Karpas-422 (cell line): Measurements from ENCODE around the gene LALBA. TPM values are rescaled to one million over a fixed set of nuclear protein-coding genes. Genes with fewer than 3 reads are reported as not detected.
"Not testable (repeated sequence)": the region's sequence is repeated elsewhere in the genome, so short reads cannot be mapped to it uniquely, and the experiment has no call there.

Source experiments
- DNase-seq: peaks from one replicate; pipeline ENCODE4 v3.0.0-alpha.2; 2015
- H2AFZ ChIP-seq: fragments of 200-600 bp; sonication (generic); 2 replicates; pipeline ENCODE4 v1.6.1; 2014; ENCODE audit warnings: antibody characterized with exemption, low read length, mixed read lengths
- H3K27ac ChIP-seq: fragments of 200-600 bp; sonication (generic); 2 replicates; pipeline ENCODE4 v1.5.1; 2014; ENCODE audit warnings: mild to moderate bottlenecking, low read length, moderate library complexity
- H3K27me3 ChIP-seq: fragments of 200-600 bp; sonication (generic); 2 replicates; pipeline ENCODE4 v1.6.1; 2014; ENCODE audit warnings: low read length, mixed read lengths
- H3K36me3 ChIP-seq: fragments of 200-600 bp; sonication (generic); 2 replicates; pipeline ENCODE4 v1.6.1; 2014; ENCODE audit warnings: low read length, mixed read lengths; ENCODE audit not compliant: insufficient read depth
- H3K4me1 ChIP-seq: fragments of 200-600 bp; sonication (generic); 2 replicates; pipeline ENCODE4 v1.6.1; 2014; ENCODE audit warnings: mild to moderate bottlenecking, low read length, mixed read lengths
- H3K4me2 ChIP-seq: fragments of 200-600 bp; sonication (generic); 2 replicates; pipeline ENCODE4 v1.6.1; 2014; ENCODE audit warnings: low read length, low read depth, mild to moderate bottlenecking; ENCODE audit not compliant: poor library complexity, severe bottlenecking
- H3K4me3 ChIP-seq: fragments of 200-600 bp; sonication (generic); 2 replicates; pipeline ENCODE4 v1.5.1; 2014; ENCODE audit warnings: mild to moderate bottlenecking, antibody characterized with exemption, low read length, mixed read lengths
- H3K79me2 ChIP-seq: fragments of 200-600 bp; sonication (generic); 2 replicates; pipeline ENCODE4 v1.6.1; 2014; ENCODE audit warnings: mild to moderate bottlenecking, low read length, mixed read lengths
- H3K9ac ChIP-seq: fragments of 200-600 bp; sonication (generic); 2 replicates; pipeline ENCODE4 v1.6.0; 2014; ENCODE audit warnings: low read length
- H3K9me2 ChIP-seq: fragments of 200-600 bp; sonication (generic), shearing (Covaris generic); replicated peaks from 2 replicates; pipeline ENCODE4 v1.6.0; 2014; ENCODE audit warnings: mild to moderate bottlenecking, low read length, moderate library complexity; ENCODE audit not compliant: insufficient read depth
- H3K9me3 ChIP-seq: fragments of 300-700, 200-600 bp; sonication (generic); 2 replicates; pipeline ENCODE4 v1.6.1; 2014; ENCODE audit warnings: low read length, mixed read lengths
- H4K20me1 ChIP-seq: fragments of 200-600 bp; sonication (generic); 2 replicates; pipeline ENCODE4 v1.6.1; 2014; ENCODE audit warnings: mild to moderate bottlenecking, antibody characterized with exemption, low read length, low read depth; ENCODE audit not compliant: insufficient read depth
- total RNA-seq: library from RNA; depleted of rRNA; stranded (reverse); fragments of >200 nt; shearing (Covaris generic); gene quantifications from 2 replicates; pipeline ENCODE4 v1.2.3, GENCODE V29; 2014; ENCODE audit warnings: low replicate concordance

The LALBA gene
- total RNA-seq, 1 experiment from 2014 or later = not detected

- H3K4me3 ChIP-seq, H3K79me2 ChIP-seq, H3K4me1 ChIP-seq: not testable (repeated sequence)
Measured at GRCh38 chr12:48547012-48547411, 22.8 kb downstream of the LALBA start.

GRCh38 chr12:48545833-48546469, 23.9 kb downstream of the LALBA start:
- no peaks in the 10 kb centered on the region for H3K79me2 ChIP-seq
- H4K20me1 ChIP-seq = no peaks in the 10 kb centered on the region
- no peaks in the 10 kb centered on the region for H3K9me2 ChIP-seq
- DNase-seq = no peak
- no peaks in the 10 kb centered on the region for H3K9me3 ChIP-seq
- no peak overlapping the region for H3K9ac ChIP-seq
- no peak overlapping the region for H3K4me3 ChIP-seq
- no peak overlapping the region for H2AFZ ChIP-seq
- H3K27me3 ChIP-seq = no peaks in the 10 kb centered on the region
- no peaks in the 10 kb centered on the region for H3K36me3 ChIP-seq
- H3K4me2 ChIP-seq = no peak overlapping the region
- H3K27ac ChIP-seq = no peak overlapping the region
- no peaks in the 10 kb centered on the region for H3K4me1 ChIP-seq

More at GRCh38 chr12:48547012-48547411, 22.8 kb downstream of the LALBA start:
- DNase-seq, H4K20me1 ChIP-seq, H3K27ac ChIP-seq, H3K36me3 ChIP-seq, H3K27me3 ChIP-seq, H3K9me3 ChIP-seq, H3K9ac ChIP-seq, H2AFZ ChIP-seq, H3K9me2 ChIP-seq, H3K4me2 ChIP-seq: not testable (repeated sequence)

GRCh38 chr12:48542300-48542928, 27.4 kb downstream of the LALBA start:
- DNase-seq = peak; percentile 69
- Histone ChIP-seq H3K36me3 (no peaks in the 10 kb centered on the region), H3K9me2 (no peaks in the 10 kb centered on the region), H3K4me2 (no peak overlapping the region), H4K20me1 (no peaks in the 10 kb centered on the region), H3K9me3 (no peaks in the 10 kb centered on the region), H3K4me1 (no peaks in the 10 kb centered on the region), H3K27me3 (no peaks in the 10 kb centered on the region), H3K9ac (no peak overlapping the region), H3K79me2 (no peaks in the 10 kb centered on the region), H3K4me3 (no peak overlapping the region), H3K27ac (no peak overlapping the region), H2AFZ (no peak overlapping the region)

- H3K36me3 ChIP-seq = no peaks in the 10 kb centered on the region
- DNase-seq = no peak
- H3K9me3 ChIP-seq = no peaks in the 10 kb centered on the region
- peaks cover 4% of the 10 kb centered on the region; the same call in 1 of the 2 replicates for H3K4me1 ChIP-seq
- H4K20me1 ChIP-seq = no peaks in the 10 kb centered on the region
- no peak overlapping the region for H3K4me3 ChIP-seq
- H3K27me3 ChIP-seq = no peaks in the 10 kb centered on the region
- no peak overlapping the region for H3K9ac ChIP-seq
- H3K79me2 ChIP-seq = no peaks in the 10 kb centered on the region
- H3K27ac ChIP-seq = no peak overlapping the region
- no peak overlapping the region for H2AFZ ChIP-seq
- no peak overlapping the region for H3K4me2 ChIP-seq
- no peaks in the 10 kb centered on the region for H3K9me2 ChIP-seq
Measured at GRCh38 chr12:48536602-48537001, 33.2 kb downstream of the LALBA start.

GRCh38 chr12:48532601-48533000, 37.2 kb downstream of the LALBA start:
- Histone ChIP-seq H3K4me1 (peaks cover 4% of the 10 kb centered on the region; the same call in 1 of the 2 replicates), H3K9me2 (no peaks in the 10 kb centered on the region), H3K27me3 (no peaks in the 10 kb centered on the region), H3K4me2 (no peak overlapping the region), H2AFZ (no peak overlapping the region), H3K27ac (no peak overlapping the region), H3K4me3 (no peak overlapping the region), H3K79me2 (no peaks in the 10 kb centered on the region), H3K9ac (no peak overlapping the region), H3K9me3 (no peaks in the 10 kb centered on the region), H3K36me3 (no peaks in the 10 kb centered on the region), H4K20me1 (no peaks in the 10 kb centered on the region)
- DNase-seq = no peak

- Histone ChIP-seq H3K4me3 (no peak overlapping the region), H3K4me1 (no peaks in the 10 kb centered on the region), H3K4me2 (no peak overlapping the region), H4K20me1 (no peaks in the 10 kb centered on the region), H3K9me2 (no peaks in the 10 kb centered on the region), H2AFZ (no peak overlapping the region), H3K27me3 (no peaks in the 10 kb centered on the region), H3K9me3 (no peaks in the 10 kb centered on the region), H3K79me2 (no peaks in the 10 kb centered on the region), H3K36me3 (no peaks in the 10 kb centered on the region), H3K27ac (no peak overlapping the region), H3K9ac (no peak overlapping the region)
- DNase-seq = no peak
Measured at GRCh38 chr12:48527891-48528670, 41.8 kb downstream of the LALBA start.

GRCh38 chr12:48525332-48525731, 44.5 kb downstream of the LALBA start, which contains the start of gene OR8S1:
Gene OR8S1 (plus strand): TSS chr12:48525632. CDS start chr12:48525632, 0 bp downstream.
- H3K9me2 ChIP-seq = no peaks in the 10 kb centered on the region
- DNase-seq = no peak
- H2AFZ ChIP-seq = no peak within 1 kb of the TSS
- H4K20me1 ChIP-seq = no peaks in the 10 kb centered on the region
- no peak within 1 kb of the TSS for H3K4me3 ChIP-seq
- H3K27ac ChIP-seq = no peak within 1 kb of the TSS
- H3K79me2 ChIP-seq = no peaks in the 10 kb centered on the region
- H3K9ac ChIP-seq = no peak within 1 kb of the TSS
- H3K4me2 ChIP-seq = no peak within 1 kb of the TSS
- H3K36me3 ChIP-seq = no peaks in the 10 kb centered on the region
- H3K27me3 ChIP-seq = no peaks in the 10 kb centered on the region
- no peaks in the 10 kb centered on the region for H3K9me3 ChIP-seq
- no peaks in the 10 kb centered on the region for H3K4me1 ChIP-seq

GRCh38 chr12:48520381-48520780, 49.5 kb downstream of the LALBA start:
- H3K9me3 ChIP-seq, H2AFZ ChIP-seq, H3K27ac ChIP-seq, H3K4me2 ChIP-seq, H3K4me1 ChIP-seq, DNase-seq, H3K36me3 ChIP-seq, H3K79me2 ChIP-seq, H3K4me3 ChIP-seq, H3K27me3 ChIP-seq, H3K9ac ChIP-seq, H3K9me2 ChIP-seq, H4K20me1 ChIP-seq: not testable (repeated sequence)
